IMR-90 (cell line): ENCODE results near the gene SLC24A3.

Experiments used
- CEBPB ChIP-seq: IDR thresholded peaks from 2 replicates; pipeline ENCODE4 v1.6.1; 2012; ENCODE audit warnings: low read depth, low read length, improper control_type of control experiment
- CTCF ChIP-seq: conservative IDR thresholded peaks from 2 replicates; pipeline ENCODE4 v1.5.1; 2012; ENCODE audit warnings: mild to moderate bottlenecking, low read depth, low read length, improper control_type of control experiment
- POLR2A ChIP-seq: IDR thresholded peaks from 2 replicates; pipeline ENCODE4 v1.6.1; 2012; ENCODE audit warnings: mild to moderate bottlenecking, low read depth, low read length
- RCOR1 ChIP-seq: IDR thresholded peaks from 2 replicates; pipeline ENCODE4 v1.6.1; 2012; ENCODE audit warnings: mild to moderate bottlenecking, low read length, improper control_type of control experiment; ENCODE audit not compliant: insufficient replicate concordance
- RFX5 ChIP-seq: IDR thresholded peaks from 2 replicates; pipeline ENCODE4 v1.8.0; 2012; ENCODE audit warnings: low read depth, mild to moderate bottlenecking, low read length, moderate library complexity
- TF ChIP-seq, protein P1 (sequence below): fragments of 150-350 bp; IDR thresholded peaks from 2 replicates; pipeline ENCODE4 v1.6.1; 2017; ENCODE audit warnings: mild to moderate bottlenecking, antibody characterized with exemption, low read length, low read depth

GRCh38 chr20:19330038-19330437 is 117.6 kb downstream of the SLC24A3 start:
- TF ChIP-seq CEBPB (no peak), CTCF (no peak), POLR2A (no peak), RFX5 (no peak), RCOR1 (no peak)
- TF ChIP-seq, protein P1, sequence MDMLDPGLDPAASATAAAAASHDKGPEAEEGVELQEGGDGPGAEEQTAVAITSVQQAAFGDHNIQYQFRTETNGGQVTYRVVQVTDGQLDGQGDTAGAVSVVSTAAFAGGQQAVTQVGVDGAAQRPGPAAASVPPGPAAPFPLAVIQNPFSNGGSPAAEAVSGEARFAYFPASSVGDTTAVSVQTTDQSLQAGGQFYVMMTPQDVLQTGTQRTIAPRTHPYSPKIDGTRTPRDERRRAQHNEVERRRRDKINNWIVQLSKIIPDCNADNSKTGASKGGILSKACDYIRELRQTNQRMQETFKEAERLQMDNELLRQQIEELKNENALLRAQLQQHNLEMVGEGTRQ = no peak
